ENCODE measurements around the gene TEF.

The TEF gene

DNA sequence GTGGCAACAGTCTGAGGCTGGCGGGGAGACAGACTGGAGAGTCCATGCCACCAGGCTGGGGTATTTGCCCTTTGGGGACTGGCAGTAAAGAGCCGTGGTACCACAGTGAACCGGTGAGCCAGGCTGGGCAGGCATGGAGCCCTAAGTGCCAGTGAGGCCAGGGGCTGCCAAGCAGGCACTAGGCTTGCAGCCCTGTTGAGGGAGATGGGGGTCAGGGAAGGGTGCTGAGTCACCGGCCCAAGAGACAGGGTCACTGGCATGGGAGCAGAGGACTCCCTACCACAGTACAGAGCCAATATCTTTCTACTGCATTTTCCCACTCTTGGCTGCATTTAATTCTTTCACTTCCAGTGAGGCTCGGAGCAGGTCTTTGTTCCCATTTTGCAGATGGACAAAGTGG lies 30.7 kb upstream of the TEF start:
- no peak for TF ChIP-seq SPI1 (IDR thresholded peaks at IDR 0.05; ENCODE audit: low read depth, low read length)
- no peak for TF ChIP-seq PAX5 (IDR thresholded peaks at IDR 0.05; ENCODE audit: insufficient read depth, low read length, severe bottlenecking)
- TF ChIP-seq POLR2AphosphoS5 (IDR thresholded peaks at IDR 0.05; ENCODE audit: low read depth, low read length), result no peak
- no peak for TF ChIP-seq TAF1 (IDR thresholded peaks at IDR 0.05; ENCODE audit: low read depth, low read length)
- TF ChIP-seq POU2F2 (IDR thresholded peaks at IDR 0.05; ENCODE audit: low read depth, low read length), result no peak
- TF ChIP-seq POLR2A (IDR thresholded peaks at IDR 0.05; ENCODE audit: low read depth, low read length), result no peak
- DNase-seq (ENCODE audit: insufficient read length, low spot score), result no peak
- FAIRE-seq, result no peak

- DNase-seq (ENCODE audit: insufficient read length, low spot score) (no peak), FAIRE-seq (no peak)
- TF ChIP-seq SPI1 (IDR thresholded peaks at IDR 0.05; ENCODE audit: low read depth, low read length) (no peak), PAX5 (IDR thresholded peaks at IDR 0.05; ENCODE audit: insufficient read depth, low read length, severe bottlenecking) (no peak), POU2F2 (IDR thresholded peaks at IDR 0.05; ENCODE audit: low read depth, low read length) (no peak), TAF1 (IDR thresholded peaks at IDR 0.05; ENCODE audit: low read depth, low read length) (no peak), POLR2A (IDR thresholded peaks at IDR 0.05; ENCODE audit: low read depth, low read length) (no peak), POLR2AphosphoS5 (IDR thresholded peaks at IDR 0.05; ENCODE audit: low read depth, low read length) (no peak)
Measured at GRCh38 chr22:41352058-41352457, 29.7 kb upstream of the TEF start.

DNA sequence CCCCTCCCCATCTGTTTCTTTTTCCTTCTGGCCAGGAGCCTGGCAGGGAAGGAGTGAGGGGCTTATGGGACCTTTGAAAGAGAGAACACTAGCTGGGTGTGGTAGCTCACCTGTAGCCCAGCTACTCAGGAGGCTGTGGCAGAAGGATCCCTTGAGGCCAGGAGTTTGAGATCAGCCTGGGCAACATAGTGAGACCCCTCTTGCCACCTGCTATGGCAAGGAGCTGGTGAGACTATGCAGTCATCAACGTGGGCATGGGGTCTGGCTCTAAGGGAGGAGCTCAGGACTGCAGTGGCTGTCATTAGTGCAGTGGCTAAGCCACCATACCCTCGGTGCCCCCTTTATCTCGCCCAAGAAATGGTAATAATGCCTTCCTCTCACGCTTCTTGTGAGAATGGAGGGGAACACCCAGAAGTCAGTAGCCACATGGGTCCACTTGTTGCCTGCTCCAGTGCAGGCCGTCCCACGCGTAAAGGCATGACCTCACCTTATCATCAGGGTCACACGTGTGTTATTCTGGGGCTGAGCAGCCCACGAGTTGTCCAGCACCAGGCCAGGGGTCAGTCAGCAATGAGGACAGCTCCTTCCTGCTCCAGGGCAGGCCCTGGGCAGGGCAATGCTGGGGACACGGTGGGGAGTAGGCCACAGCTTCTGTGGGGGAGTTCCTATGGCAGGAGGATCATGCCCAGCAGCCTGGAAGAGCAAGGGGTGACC lies 27.7 kb upstream of the TEF start:
- DNase-seq (ENCODE audit: insufficient read length, low spot score) (no peak), FAIRE-seq (no peak)
- TF ChIP-seq SPI1 (IDR thresholded peaks at IDR 0.05; ENCODE audit: low read depth, low read length) (no peak), PAX5 (IDR thresholded peaks at IDR 0.05; ENCODE audit: insufficient read depth, low read length, severe bottlenecking) (no peak), POLR2AphosphoS5 (IDR thresholded peaks at IDR 0.05; ENCODE audit: low read depth, low read length) (no peak), POU2F2 (IDR thresholded peaks at IDR 0.05; ENCODE audit: low read depth, low read length) (no peak), TAF1 (IDR thresholded peaks at IDR 0.05; ENCODE audit: low read depth, low read length) (no peak), POLR2A (IDR thresholded peaks at IDR 0.05; ENCODE audit: low read depth, low read length) (no peak)

DNA sequence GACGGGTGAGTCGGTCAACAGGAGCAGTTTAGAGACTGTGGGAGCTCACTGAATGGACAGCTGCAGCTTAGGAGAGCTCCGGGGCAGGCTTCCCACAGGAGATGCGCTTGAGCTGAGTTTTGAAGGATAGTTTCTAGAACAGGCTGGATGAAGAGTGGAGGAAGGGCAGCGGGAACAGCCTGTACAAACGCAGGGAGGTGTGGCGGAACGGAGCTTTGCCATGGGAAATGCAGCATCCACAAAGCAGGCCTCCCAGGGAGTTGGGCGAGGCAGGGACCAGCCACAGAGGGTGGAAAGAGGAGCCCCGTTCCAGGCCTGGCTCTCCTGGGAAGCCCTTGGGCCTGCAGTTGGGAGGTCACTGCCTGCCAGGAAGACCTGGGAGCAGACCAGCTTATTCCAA lies 26.8 kb upstream of the TEF start:
- FAIRE-seq (no peak), DNase-seq (ENCODE audit: insufficient read length, low spot score) (no peak)
- no peak for TF ChIP-seq POU2F2 (IDR thresholded peaks at IDR 0.05; ENCODE audit: low read depth, low read length)
- TF ChIP-seq SPI1 (IDR thresholded peaks at IDR 0.05; ENCODE audit: low read depth, low read length), result no peak
- TF ChIP-seq POLR2AphosphoS5 (IDR thresholded peaks at IDR 0.05; ENCODE audit: low read depth, low read length), result no peak
- TF ChIP-seq POLR2A (IDR thresholded peaks at IDR 0.05; ENCODE audit: low read depth, low read length), result no peak

- FAIRE-seq (no peak), DNase-seq (ENCODE audit: insufficient read length, low spot score) (no peak)
- TF ChIP-seq POU2F2 (IDR thresholded peaks at IDR 0.05; ENCODE audit: low read depth, low read length), result no peak
- no peak for TF ChIP-seq SPI1 (IDR thresholded peaks at IDR 0.05; ENCODE audit: low read depth, low read length)
- TF ChIP-seq POLR2AphosphoS5 (IDR thresholded peaks at IDR 0.05; ENCODE audit: low read depth, low read length), result no peak
- TF ChIP-seq POLR2A (IDR thresholded peaks at IDR 0.05; ENCODE audit: low read depth, low read length), result no peak
- TF ChIP-seq PAX5 (IDR thresholded peaks at IDR 0.05; ENCODE audit: insufficient read depth, low read length, severe bottlenecking), result no peak
- no peak for TF ChIP-seq TAF1 (IDR thresholded peaks at IDR 0.05; ENCODE audit: low read depth, low read length)
Measured at GRCh38 chr22:41355895-41356294, 25.8 kb upstream of the TEF start.

DNA sequence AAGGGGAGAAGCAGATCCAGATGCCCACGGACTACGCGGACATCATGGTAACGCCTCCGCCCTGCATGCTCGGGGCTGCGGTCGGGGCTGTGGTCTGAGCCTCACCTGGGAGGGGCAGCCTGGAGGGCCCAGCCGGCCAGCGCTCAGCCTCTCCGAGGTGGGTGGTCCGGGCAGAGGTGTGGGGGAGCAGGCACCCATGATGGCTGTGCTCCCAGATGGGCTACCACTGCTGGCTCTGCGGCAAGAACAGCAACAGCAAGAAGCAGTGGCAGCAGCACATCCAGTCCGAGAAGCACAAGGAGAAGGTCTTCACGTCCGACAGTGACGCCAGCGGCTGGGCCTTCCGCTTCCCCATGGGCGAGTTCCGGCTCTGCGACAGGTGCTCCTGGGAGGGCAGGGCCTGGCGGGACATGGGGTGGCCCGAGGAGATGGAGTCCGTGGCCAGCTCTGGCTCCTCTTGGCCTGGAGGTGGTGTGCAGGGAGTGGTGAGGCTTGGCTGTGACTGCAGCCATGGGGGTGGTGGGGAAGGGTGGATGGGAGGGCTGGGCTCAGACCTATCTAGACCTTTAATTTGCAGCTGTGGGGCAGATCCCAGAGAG lies 25.2 kb upstream of the TEF start:
- DNase-seq (ENCODE audit: insufficient read length, low spot score) (no peak), FAIRE-seq (no peak)
- TF ChIP-seq POLR2A (IDR thresholded peaks at IDR 0.05; ENCODE audit: low read depth, low read length) (no peak), TAF1 (IDR thresholded peaks at IDR 0.05; ENCODE audit: low read depth, low read length) (no peak), SPI1 (IDR thresholded peaks at IDR 0.05; ENCODE audit: low read depth, low read length) (no peak), PAX5 (IDR thresholded peaks at IDR 0.05; ENCODE audit: insufficient read depth, low read length, severe bottlenecking) (no peak), POU2F2 (IDR thresholded peaks at IDR 0.05; ENCODE audit: low read depth, low read length) (no peak), POLR2AphosphoS5 (IDR thresholded peaks at IDR 0.05; ENCODE audit: low read depth, low read length) (no peak)

GRCh38 chr22:41357191-41357590 lies 24.6 kb upstream of the TEF start:
- DNase-seq (ENCODE audit: insufficient read length, low spot score) (no peak), FAIRE-seq (no peak)
- TF ChIP-seq POU2F2 (IDR thresholded peaks at IDR 0.05; ENCODE audit: low read depth, low read length) (no peak), POLR2AphosphoS5 (IDR thresholded peaks at IDR 0.05; ENCODE audit: low read depth, low read length) (no peak), SPI1 (IDR thresholded peaks at IDR 0.05; ENCODE audit: low read depth, low read length) (no peak)

GRCh38 chr22:41358927-41359326 lies 22.8 kb upstream of the TEF start:
- DNase-seq (ENCODE audit: insufficient read length, low spot score), result no peak

GRCh38 chr22:41359376-41359775 lies 22.4 kb upstream of the TEF start:
- DNase-seq (ENCODE audit: insufficient read length, low spot score), result no peak
- FAIRE-seq, result no peak
- TF ChIP-seq TAF1 (IDR thresholded peaks at IDR 0.05; ENCODE audit: low read depth, low read length), result no peak
- TF ChIP-seq POLR2AphosphoS5 (IDR thresholded peaks at IDR 0.05; ENCODE audit: low read depth, low read length), result no peak
- no peak for TF ChIP-seq PAX5 (IDR thresholded peaks at IDR 0.05; ENCODE audit: insufficient read depth, low read length, severe bottlenecking)
- TF ChIP-seq POLR2A (IDR thresholded peaks at IDR 0.05; ENCODE audit: low read depth, low read length), result no peak
- TF ChIP-seq SPI1 (IDR thresholded peaks at IDR 0.05; ENCODE audit: low read depth, low read length), result no peak
- no peak for TF ChIP-seq POU2F2 (IDR thresholded peaks at IDR 0.05; ENCODE audit: low read depth, low read length)

More at GRCh38 chr22:41358927-41359326, 22.8 kb upstream of the TEF start:
- TF ChIP-seq POLR2AphosphoS5 (IDR thresholded peaks at IDR 0.05; ENCODE audit: low read depth, low read length) (no peak), PAX5 (IDR thresholded peaks at IDR 0.05; ENCODE audit: insufficient read depth, low read length, severe bottlenecking) (no peak), POLR2A (IDR thresholded peaks at IDR 0.05; ENCODE audit: low read depth, low read length) (no peak), TAF1 (IDR thresholded peaks at IDR 0.05; ENCODE audit: low read depth, low read length) (no peak), POU2F2 (IDR thresholded peaks at IDR 0.05; ENCODE audit: low read depth, low read length) (no peak), SPI1 (IDR thresholded peaks at IDR 0.05; ENCODE audit: low read depth, low read length) (no peak)
- FAIRE-seq, result no peak

Data from GM12891 (cell line).